GM12874 (cell line): Measurements from ENCODE around the gene ADCY5.

Experiments used
- TF ChIP-seq, protein P1 (sequence below): IDR thresholded peaks from 2 replicates; pipeline ENCODE4 v1.5.1; 2011; ENCODE audit warnings: low read depth, mild to moderate bottlenecking, control low read depth, low read length, moderate library complexity; ENCODE audit not compliant: insufficient read depth

The ADCY5 gene

DNA sequence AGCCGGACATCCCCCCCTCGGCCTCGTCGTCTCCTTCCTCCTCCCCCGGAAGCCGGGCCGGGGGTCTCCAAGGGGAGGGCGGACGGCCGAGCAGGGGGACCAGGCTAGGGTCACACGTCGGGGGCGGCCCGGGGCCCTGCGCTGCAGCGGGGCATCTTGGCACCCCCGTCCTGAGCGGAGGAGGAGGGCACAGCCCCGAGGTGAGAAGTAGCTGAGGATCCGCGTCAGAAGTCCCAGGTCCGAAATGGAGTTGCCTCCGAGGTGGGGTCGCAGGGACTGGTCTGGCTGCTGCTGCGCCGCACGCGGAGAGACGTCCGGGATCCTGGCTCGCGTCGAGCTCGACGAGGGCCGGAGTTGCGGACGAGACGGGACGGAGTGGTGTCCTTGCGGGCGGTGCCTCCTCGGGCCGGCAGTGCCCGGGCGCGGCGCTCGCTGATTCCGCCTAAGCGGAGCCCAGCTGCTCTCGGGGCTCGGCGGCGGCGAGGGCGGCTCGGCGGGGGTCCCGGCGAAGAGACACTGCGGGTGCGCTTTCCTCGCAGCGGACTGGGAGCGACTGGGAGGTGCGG, at the start of gene ADCY5:
Gene ADCY5, minus strand, starts transcription at position 555 of the 566 bp plus-strand sequence. Its CDS starts 545 bp downstream, at position 10.
- TF ChIP-seq, protein P1, sequence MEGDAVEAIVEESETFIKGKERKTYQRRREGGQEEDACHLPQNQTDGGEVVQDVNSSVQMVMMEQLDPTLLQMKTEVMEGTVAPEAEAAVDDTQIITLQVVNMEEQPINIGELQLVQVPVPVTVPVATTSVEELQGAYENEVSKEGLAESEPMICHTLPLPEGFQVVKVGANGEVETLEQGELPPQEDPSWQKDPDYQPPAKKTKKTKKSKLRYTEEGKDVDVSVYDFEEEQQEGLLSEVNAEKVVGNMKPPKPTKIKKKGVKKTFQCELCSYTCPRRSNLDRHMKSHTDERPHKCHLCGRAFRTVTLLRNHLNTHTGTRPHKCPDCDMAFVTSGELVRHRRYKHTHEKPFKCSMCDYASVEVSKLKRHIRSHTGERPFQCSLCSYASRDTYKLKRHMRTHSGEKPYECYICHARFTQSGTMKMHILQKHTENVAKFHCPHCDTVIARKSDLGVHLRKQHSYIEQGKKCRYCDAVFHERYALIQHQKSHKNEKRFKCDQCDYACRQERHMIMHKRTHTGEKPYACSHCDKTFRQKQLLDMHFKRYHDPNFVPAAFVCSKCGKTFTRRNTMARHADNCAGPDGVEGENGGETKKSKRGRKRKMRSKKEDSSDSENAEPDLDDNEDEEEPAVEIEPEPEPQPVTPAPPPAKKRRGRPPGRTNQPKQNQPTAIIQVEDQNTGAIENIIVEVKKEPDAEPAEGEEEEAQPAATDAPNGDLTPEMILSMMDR = no peak

DNA sequence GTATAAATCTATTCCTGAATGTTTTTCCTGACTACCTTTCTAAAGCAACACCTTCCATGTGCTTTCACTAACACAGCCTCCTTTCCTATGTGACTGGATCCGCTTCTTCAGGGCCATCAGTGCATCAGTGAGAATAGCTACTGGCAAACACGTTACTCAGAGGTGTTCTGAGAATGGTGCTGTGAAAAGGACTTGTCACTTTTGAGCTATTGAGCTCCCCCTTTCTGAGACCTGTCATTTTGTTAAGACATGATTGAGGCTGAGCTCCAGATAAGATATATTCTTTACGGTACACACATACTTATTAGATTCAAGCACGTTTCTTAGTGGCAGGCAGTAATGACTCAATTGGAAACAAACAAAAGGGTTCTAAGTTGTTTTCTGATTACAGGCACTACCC, 45.0 kb upstream of the ADCY5 start:
- TF ChIP-seq, protein P1 = no peak

DNA sequence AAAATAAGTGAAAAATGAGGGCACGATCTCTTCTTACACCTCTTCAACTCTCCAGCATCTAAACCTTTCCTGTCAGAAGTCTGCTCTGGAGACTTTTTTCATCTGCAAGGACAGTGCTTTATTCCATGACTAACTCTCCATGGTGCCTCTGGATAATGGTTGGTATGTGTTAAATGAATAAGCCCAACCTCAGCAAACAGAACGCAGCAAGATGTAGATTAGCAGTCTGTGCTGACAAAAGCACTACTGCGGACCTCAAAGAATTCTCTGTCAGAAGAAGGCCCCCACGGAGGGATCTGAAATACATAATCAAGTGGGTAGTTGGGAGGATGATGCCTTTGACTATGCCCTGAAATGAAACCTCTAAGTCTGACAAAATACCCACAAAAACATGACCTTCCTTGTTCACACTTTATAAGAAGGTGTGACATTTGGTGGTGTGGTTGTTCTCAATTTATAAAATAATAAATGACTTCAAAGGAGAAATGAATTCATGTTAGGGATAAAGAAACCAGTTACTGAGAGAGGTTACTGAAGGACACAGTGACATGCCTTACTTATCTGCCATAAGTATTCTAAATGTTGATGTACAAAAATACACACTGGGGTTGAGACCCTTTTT, 43.2 kb upstream of the ADCY5 start:
- TF ChIP-seq, protein P1 = no peak

DNA sequence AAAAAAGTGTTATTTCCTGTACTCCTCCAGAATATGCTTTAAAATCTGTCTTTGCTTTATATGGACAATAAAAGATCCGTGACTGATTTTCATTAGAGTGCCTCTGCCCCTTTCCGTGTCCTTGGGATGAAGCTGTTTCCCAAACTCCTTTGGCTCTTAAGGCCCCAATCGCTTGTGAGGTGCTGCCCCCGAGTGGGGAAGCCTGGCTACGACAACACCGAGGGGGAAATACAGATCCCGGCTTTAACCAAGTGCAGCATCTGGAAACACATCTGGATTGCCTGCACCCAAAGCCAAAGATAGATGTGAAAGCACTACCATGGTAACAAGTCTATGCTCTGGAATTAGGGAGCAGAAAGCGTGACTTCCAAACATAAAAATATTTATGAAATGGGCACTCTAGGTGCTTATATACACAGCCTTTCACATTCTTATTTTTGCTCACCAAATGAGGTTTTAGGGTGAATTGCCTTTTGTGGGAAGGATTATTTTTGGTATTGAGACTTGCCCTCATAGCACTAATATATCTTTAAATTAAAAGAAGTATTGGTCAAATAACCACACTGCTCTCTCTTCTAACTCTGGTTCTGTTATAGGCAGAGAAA, 40.6 kb upstream of the ADCY5 start:
- TF ChIP-seq, protein P1 = peak; percentile 85

DNA sequence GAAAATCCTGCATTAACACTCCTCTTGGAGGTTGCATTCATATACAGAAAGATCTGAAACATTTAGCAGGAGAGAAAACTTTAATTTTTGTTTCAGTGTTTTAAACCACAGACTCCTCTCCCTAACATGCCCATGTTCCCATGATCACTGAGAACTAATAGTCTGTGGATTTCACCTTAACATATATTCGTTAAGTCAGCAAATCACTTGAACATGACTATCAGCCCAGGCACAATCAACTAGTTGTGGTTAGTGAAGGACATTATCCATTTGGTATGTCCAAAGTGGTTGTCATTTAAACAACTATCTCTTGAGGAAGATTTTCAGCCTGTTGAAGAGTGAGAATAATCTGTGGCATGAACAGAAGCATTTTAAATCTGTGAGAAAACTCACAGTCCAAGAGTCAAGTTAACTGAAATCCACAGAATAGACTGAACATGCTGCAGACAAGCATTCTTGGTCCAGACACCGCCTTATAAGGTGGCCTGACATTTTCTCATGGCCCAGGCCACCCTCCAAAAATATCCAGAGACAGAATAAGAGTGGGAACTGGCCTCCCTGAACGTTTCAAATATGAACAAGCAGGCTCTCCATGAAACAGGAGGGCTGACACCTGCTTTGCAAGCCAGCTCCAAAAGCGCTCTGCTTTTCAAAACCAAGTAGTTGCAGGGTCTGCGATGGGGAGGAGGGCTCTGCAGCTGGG, 39.9 kb upstream of the ADCY5 start:
- TF ChIP-seq, protein P1 = no peak

DNA sequence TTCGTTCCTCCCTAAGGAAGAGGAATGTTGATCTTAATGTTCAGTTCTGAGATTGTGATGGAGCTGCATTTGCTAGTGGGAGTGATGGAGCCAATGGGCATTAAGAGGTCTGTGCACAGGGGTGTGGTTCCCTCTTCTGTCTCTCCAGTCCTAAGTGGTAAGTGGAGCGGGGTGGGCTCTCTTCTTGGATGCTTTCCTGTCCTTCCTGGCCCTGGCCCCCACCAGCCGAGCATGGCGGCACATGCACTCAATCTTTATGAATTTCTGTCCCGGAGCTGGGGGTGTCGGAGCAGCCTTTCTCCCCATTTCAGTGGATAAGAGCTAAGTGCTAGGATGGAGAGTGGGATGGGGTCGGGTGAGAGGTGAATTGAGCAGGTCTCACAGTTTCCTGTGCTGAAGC, 37.6 kb upstream of the ADCY5 start:
- TF ChIP-seq, protein P1 = no peak

DNA sequence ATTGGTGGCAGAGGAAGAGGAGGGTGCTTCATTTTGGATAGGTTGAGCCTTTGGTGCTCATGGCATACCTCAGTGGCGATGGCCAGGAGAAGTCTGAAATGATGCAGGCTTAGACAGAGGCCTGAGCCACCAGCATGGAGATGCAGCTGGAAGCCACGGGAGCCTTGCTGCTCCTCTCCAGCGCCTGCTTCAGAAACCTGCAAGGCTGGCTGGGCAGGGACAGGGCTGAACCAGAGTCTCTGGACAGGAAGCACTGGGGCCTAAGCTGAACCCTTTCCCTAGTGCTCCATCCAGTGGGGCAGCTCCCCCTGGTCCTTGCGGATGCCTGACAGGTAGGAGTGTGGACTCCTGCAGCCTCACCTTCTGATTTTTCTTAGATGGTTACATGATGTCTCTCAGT, 36.7 kb upstream of the ADCY5 start:
- TF ChIP-seq, protein P1 = no peak
